ENCODE data around the gene CWF19L1.
"Not testable (repeated sequence)": the region's sequence is repeated elsewhere in the genome, so short reads cannot be mapped to it uniquely, and the experiment has no call there.

- not testable (repeated sequence) for TF ChIP-seq CTCF (conservative IDR thresholded peaks at IDR 0.05 in 1 of 2, IDR thresholded peaks at IDR 0.05 in 1 of 2; ENCODE audit: low read depth in 1 of 2, low read length in 2 of 2); EZH2 (IDR thresholded peaks at IDR 0.05; ENCODE audit: low read length, missing control alignments)
These were observed 9.5 kb upstream of the CWF19L1 start for GRCh38 chr10:100276971-100277370.
